K562 (cell line): ENCODE data around the gene NPC1L1. TPM values are rescaled to one million over a fixed set of nuclear protein-coding genes. Genes with fewer than 3 reads are reported as not detected.

ENCODE experiments used
- FOSL1 ChIP-seq: fragments of 200-800 bp; sonication (Bioruptor generic); conservative IDR thresholded peaks from 2 replicates; pipeline ENCODE4 v1.6.1; 2016; ENCODE audit warnings: missing genetic modification characterization, missing compliant biosample characterization
- FOXK2 ChIP-seq, 2 experiments: fragments of 450-650 bp; IDR thresholded peaks in 1 of 2; conservative IDR thresholded peaks in 1 of 2; 2 replicates each; pipeline ENCODE4 v1.6.1; 2016; ENCODE audit warnings: low read depth in 2 of 2, mild to moderate bottlenecking in 1 of 2
- FOXP1 ChIP-seq: sonication (generic); formaldehyde crosslinking; IDR thresholded peaks from 2 replicates; pipeline ENCODE4 v1.8.0; 2022; ENCODE audit warnings: mild to moderate bottlenecking, missing genetic modification reagents
- JUN ChIP-seq, 2 experiments: sonication (generic) in 1 of 2; formaldehyde crosslinking in 1 of 2; IDR thresholded peaks; 2 replicates each; pipeline versions ENCODE4 v1.6.1 to v1.8.0; 2012 to 2022; ENCODE audit warnings: borderline replicate concordance in 2 of 2, mild to moderate bottlenecking in 2 of 2, improper control_type of control experiment in 1 of 2, low read depth in 1 of 2, low read length in 1 of 2, missing genetic modification reagents in 1 of 2
- KAT8 ChIP-seq: fragments of 450-650 bp; IDR thresholded peaks from 2 replicates; pipeline ENCODE4 v1.6.1; 2016; ENCODE audit warnings: low read depth, mild to moderate bottlenecking
- NFE2L1 ChIP-seq: fragments of 450-650 bp; IDR thresholded peaks from 2 replicates; pipeline ENCODE4 v1.6.1; 2016; ENCODE audit warnings: missing genetic modification characterization, low read depth, mild to moderate bottlenecking, missing compliant biosample characterization, moderate library complexity, borderline replicate concordance
- PCBP1 ChIP-seq: fragments of 200-400 bp; formaldehyde crosslinking; IDR thresholded peaks from 2 replicates; pipeline ENCODE4 v1.6.1; 2018; ENCODE audit warnings: mild to moderate bottlenecking, low read depth, low read length; ENCODE audit not compliant: poor library complexity, severe bottlenecking
- POLR2G ChIP-seq: fragments of 200-400 bp; formaldehyde crosslinking; IDR thresholded peaks from 2 replicates; pipeline ENCODE4 v1.6.1; 2017; ENCODE audit warnings: low read depth, mild to moderate bottlenecking, antibody characterized with exemption, low read length, moderate library complexity
- RCOR1 ChIP-seq, 2 experiments: IDR thresholded peaks; 2 replicates each; pipeline ENCODE4 v1.6.1; 2012; ENCODE audit warnings: low read depth in 2 of 2, low read length in 2 of 2, borderline replicate concordance in 1 of 2, improper control_type of control experiment in 1 of 2
- SRSF1 ChIP-seq: fragments of 200-400 bp; formaldehyde crosslinking; IDR thresholded peaks from 2 replicates; pipeline ENCODE4 v1.6.1; 2017; ENCODE audit warnings: mild to moderate bottlenecking, low read depth, low read length, moderate library complexity
- TAF1 ChIP-seq: IDR thresholded peaks from 2 replicates; pipeline ENCODE4 v1.6.1; 2011; ENCODE audit warnings: mild to moderate bottlenecking, low read length, moderate library complexity; ENCODE audit not compliant: insufficient read depth, control insufficient read depth, severe bottlenecking; ENCODE audit errors: extremely low read depth
- TAF7 ChIP-seq: fragments of 450-650 bp; IDR thresholded peaks from 2 replicates; pipeline ENCODE4 v1.6.1; 2016; ENCODE audit warnings: missing genetic modification characterization, missing compliant biosample characterization
- TCF7 ChIP-seq: sonication (generic); IDR thresholded peaks from 2 replicates; pipeline ENCODE4 v1.6.1; 2016; ENCODE audit warnings: antibody characterized with exemption, borderline replicate concordance
- ZBTB1 ChIP-seq: sonication (generic); formaldehyde crosslinking; IDR thresholded peaks from 2 replicates; pipeline ENCODE4 v1.8.1; 2023; ENCODE audit warnings: missing genetic modification reagents, low read depth, mild to moderate bottlenecking, borderline replicate concordance
- polyA plus RNA-seq, 8 experiments: library from polyadenylated mRNA; depleted of rRNA in 4 of 8; stranded (reverse) in 5 of 8; unstranded in 3 of 8; fragments of >200 nt; fragmentation: Nextera tagmentation in 2 of 8; fragmentation: Illumina TruSeq in 1 of 8; extraction: Ambion mirVana in 2 of 8; extraction: Trizol in 1 of 8; gene quantifications; 2 replicates each; pipeline versions ENCODE4 v1.2.1 to v1.2.3, GENCODE V29; 2011 to 2014; ENCODE audit warnings: inconsistent platforms in 1 of 8, missing spikeins in 1 of 8
- total RNA-seq, 7 experiments: library from RNA; depleted of rRNA in 6 of 7; stranded (reverse); fragments of >200 nt in 6 of 7; fragmentation: Illumina TruSeq in 2 of 7; extraction: Trizol in 2 of 7; gene quantifications; 2 replicates each; pipeline versions ENCODE4 v1.2.1 to v1.2.3, GENCODE V29; 2011 to 2021; ENCODE audit warnings: low replicate concordance in 1 of 7
- TF ChIP-seq, protein P1 (sequence below): fragments of 250-450 bp; sonication (Bioruptor Pico); IDR thresholded peaks from 2 replicates; pipeline ENCODE4 v1.8.0; 2021; ENCODE audit warnings: borderline replicate concordance, mild to moderate bottlenecking, moderate library complexity; ENCODE audit not compliant: poor library complexity, severe bottlenecking
- TF ChIP-seq, protein P2 (sequence below): fragments of 450-650 bp; IDR thresholded peaks from 2 replicates; pipeline ENCODE4 v1.6.1; 2016; ENCODE audit warnings: antibody characterized with exemption
- TF ChIP-seq, protein P3 (sequence below): sonication (generic); formaldehyde crosslinking; IDR thresholded peaks from 2 replicates; pipeline ENCODE4 v1.8.0; 2022; ENCODE audit warnings: mild to moderate bottlenecking, missing genetic modification reagents
- TF ChIP-seq, protein P4 (sequence below), 2 experiments: fragments of 450-650 bp in 1 of 2; sonication (generic) in 1 of 2; formaldehyde crosslinking in 1 of 2; IDR thresholded peaks in 1 of 2; conservative IDR thresholded peaks in 1 of 2; 2 replicates each; pipeline versions ENCODE4 v1.6.1 to v1.8.1; 2016 to 2023; ENCODE audit warnings: mild to moderate bottlenecking in 2 of 2, moderate library complexity in 2 of 2, inconsistent platforms in 1 of 2, missing genetic modification reagents in 1 of 2

NPC1L1 gene
- total and polyA plus RNA-seq, 9 of the 15 experiments (the other 6 are each of a cell fraction or from before 2014, with no cell fraction given): 0.01 to 0.18 (median 0.07) TPM; not detected in 4

DNA sequence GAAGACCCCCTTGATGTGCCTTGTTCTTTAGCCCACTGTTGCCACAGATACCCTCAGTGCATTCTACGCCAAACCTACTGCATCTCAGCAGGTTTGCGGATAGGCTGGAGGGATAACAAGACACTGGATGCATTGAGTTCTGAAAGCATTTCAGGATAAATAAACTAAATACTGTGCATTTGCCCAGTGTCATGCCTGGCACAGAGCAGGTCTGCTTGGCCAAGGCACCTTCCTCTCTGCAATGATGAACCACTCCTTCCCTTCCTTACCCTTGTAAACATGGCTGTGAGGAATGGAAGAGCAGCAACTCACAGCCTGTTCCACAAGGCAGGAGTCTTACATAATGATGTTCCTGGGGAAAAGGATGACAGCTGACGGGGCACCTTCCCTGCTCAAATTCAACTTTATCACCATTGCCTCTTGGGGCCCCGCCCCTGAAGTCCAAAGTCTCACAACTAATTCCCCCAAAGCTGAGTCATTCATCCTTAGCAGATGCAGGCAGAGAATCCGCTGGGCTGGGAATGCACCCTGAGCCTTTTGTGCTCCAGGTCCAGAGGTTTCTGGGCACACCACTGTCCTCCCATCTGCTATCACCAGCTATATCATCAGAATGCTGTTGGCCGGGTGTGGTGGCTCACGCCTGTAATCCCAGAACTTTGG is 21.0 kb upstream of the NPC1L1 start (continued):
- TF ChIP-seq, protein P1, sequence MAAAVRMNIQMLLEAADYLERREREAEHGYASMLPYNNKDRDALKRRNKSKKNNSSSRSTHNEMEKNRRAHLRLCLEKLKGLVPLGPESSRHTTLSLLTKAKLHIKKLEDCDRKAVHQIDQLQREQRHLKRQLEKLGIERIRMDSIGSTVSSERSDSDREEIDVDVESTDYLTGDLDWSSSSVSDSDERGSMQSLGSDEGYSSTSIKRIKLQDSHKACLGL (CRISPR knock-in tag): no peak
- TF ChIP-seq PCBP1: no peak
- peak; percentile 63 for TF ChIP-seq FOSL1 (tag)
- TF ChIP-seq TAF7 (tag): no peak
- TF ChIP-seq ZBTB1 (CRISPR knock-in tag): no peak
- TF ChIP-seq, protein P2, sequence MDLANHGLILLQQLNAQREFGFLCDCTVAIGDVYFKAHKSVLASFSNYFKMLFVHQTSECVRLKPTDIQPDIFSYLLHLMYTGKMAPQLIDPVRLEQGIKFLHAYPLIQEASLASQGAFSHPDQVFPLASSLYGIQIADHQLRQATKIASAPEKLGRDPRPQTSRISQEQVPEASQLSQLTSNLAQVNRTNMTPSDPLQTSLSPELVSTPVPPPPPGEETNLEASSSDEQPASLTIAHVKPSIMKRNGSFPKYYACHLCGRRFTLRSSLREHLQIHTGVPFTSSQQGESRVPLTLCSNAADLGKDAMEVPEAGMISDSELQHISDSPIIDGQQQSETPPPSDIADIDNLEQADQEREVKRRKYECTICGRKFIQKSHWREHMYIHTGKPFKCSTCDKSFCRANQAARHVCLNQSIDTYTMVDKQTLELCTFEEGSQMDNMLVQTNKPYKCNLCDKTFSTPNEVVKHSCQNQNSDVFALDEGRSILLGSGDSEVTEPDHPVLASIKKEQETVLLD: no peak
- TF ChIP-seq, protein P3, sequence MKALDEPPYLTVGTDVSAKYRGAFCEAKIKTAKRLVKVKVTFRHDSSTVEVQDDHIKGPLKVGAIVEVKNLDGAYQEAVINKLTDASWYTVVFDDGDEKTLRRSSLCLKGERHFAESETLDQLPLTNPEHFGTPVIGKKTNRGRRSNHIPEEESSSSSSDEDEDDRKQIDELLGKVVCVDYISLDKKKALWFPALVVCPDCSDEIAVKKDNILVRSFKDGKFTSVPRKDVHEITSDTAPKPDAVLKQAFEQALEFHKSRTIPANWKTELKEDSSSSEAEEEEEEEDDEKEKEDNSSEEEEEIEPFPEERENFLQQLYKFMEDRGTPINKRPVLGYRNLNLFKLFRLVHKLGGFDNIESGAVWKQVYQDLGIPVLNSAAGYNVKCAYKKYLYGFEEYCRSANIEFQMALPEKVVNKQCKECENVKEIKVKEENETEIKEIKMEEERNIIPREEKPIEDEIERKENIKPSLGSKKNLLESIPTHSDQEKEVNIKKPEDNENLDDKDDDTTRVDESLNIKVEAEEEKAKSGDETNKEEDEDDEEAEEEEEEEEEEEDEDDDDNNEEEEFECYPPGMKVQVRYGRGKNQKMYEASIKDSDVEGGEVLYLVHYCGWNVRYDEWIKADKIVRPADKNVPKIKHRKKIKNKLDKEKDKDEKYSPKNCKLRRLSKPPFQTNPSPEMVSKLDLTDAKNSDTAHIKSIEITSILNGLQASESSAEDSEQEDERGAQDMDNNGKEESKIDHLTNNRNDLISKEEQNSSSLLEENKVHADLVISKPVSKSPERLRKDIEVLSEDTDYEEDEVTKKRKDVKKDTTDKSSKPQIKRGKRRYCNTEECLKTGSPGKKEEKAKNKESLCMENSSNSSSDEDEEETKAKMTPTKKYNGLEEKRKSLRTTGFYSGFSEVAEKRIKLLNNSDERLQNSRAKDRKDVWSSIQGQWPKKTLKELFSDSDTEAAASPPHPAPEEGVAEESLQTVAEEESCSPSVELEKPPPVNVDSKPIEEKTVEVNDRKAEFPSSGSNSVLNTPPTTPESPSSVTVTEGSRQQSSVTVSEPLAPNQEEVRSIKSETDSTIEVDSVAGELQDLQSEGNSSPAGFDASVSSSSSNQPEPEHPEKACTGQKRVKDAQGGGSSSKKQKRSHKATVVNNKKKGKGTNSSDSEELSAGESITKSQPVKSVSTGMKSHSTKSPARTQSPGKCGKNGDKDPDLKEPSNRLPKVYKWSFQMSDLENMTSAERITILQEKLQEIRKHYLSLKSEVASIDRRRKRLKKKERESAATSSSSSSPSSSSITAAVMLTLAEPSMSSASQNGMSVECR (CRISPR knock-in tag): no peak
- TF ChIP-seq RCOR1 (IDR thresholded peaks at IDR 0.05; ENCODE audit: borderline replicate concordance in 1 of 2, low read depth in 2 of 2, low read length in 2 of 2): 0 out of 4 replicates have a peak, but pooled peaks of 1 of the 2 experiments have one; percentile 35
- TF ChIP-seq FOXK2 (conservative IDR thresholded peaks at IDR 0.05 in 1 of 2, IDR thresholded peaks at IDR 0.05 in 1 of 2; ENCODE audit: low read depth in 2 of 2): no peak
- TF ChIP-seq NFE2L1 (tag): no peak
- no peak for TF ChIP-seq FOXP1 (CRISPR knock-in tag)
- TF ChIP-seq, protein P4, sequence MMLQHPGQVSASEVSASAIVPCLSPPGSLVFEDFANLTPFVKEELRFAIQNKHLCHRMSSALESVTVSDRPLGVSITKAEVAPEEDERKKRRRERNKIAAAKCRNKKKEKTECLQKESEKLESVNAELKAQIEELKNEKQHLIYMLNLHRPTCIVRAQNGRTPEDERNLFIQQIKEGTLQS (IDR thresholded peaks at IDR 0.05): peak; percentile 74
- TF ChIP-seq, protein P4 (CRISPR knock-in tag; conservative IDR thresholded peaks at IDR 0.05): no peak
- no peak for TF ChIP-seq TCF7
- TF ChIP-seq JUN (IDR thresholded peaks at IDR 0.05; ENCODE audit: borderline replicate concordance, low read depth, low read length): 0 out of 2 replicates have a peak, but pooled peaks have one; percentile 31
- no peak for TF ChIP-seq JUN (CRISPR knock-in tag; IDR thresholded peaks at IDR 0.05; ENCODE audit: borderline replicate concordance)
- TF ChIP-seq KAT8: no peak
- TF ChIP-seq POLR2G: 0 out of 2 replicates have a peak, but pooled peaks have one; percentile 17
- no peak for TF ChIP-seq SRSF1
- TF ChIP-seq TAF1: no peak
